Common myeloid progenitor, CD34-positive (primary cell): ENCODE data around the gene CACNG1.
"Not testable (repeated sequence)": the region's sequence is repeated elsewhere in the genome, so short reads cannot be mapped to it uniquely, and the experiment has no call there.

Experiments used
- CTCF ChIA-PET: fragments of 350-600 bp; sonication (Branson Sonifier 250); formaldehyde crosslinking; loops from one replicate; lab custom pipeline; 2021; ENCODE audit warnings: antibody characterized with exemption; lab: Charles Lee
- POLR2A ChIA-PET: fragments of 350-600 bp; sonication (Branson Sonifier 250); formaldehyde crosslinking; loops from one replicate; lab custom pipeline; 2021; ENCODE audit warnings: antibody characterized with exemption; lab: Charles Lee
- DNase-seq, 3 donors: peaks; one replicate each; pipeline versions ENCODE4 v3.0.0 to v3.0.0-alpha.2; 2013
- H3K27ac ChIP-seq, 2 experiments: 1 replicate in 1 of 2; 2 replicates in 1 of 2; pipeline ENCODE4 v1.7.0; 2013; ENCODE audit warnings: inconsistent platforms in 2 of 2, low read length in 2 of 2, mild to moderate bottlenecking in 2 of 2, low read depth in 1 of 2, moderate library complexity in 1 of 2; ENCODE audit not compliant: severe bottlenecking in 2 of 2, insufficient read depth in 1 of 2, poor library complexity in 1 of 2
- H3K27me3 ChIP-seq, 5 experiments: replicated peaks in 2 of 5; 1 replicate in 3 of 5; 2 replicates in 2 of 5; pipeline versions ENCODE4 v1.6.1 to v1.7.0; 2013; ENCODE audit warnings: low read length in 4 of 5, mild to moderate bottlenecking in 2 of 5, moderate library complexity in 2 of 5, inconsistent platforms in 1 of 5; ENCODE audit not compliant: insufficient read depth in 5 of 5, control insufficient read depth in 4 of 5
- H3K36me3 ChIP-seq, 4 experiments: 1 replicate in 2 of 4; 2 replicates in 2 of 4; pipeline versions ENCODE4 v1.6.1 to v1.7.0; 2013; ENCODE audit warnings: low read length in 3 of 4, control low read depth in 1 of 4, mild to moderate bottlenecking in 1 of 4; ENCODE audit not compliant: control insufficient read depth in 4 of 4, insufficient read depth in 4 of 4
- H3K4me1 ChIP-seq, 4 experiments: 1 replicate in 3 of 4; 2 replicates in 1 of 4; pipeline versions ENCODE4 v1.6.1 to v1.7.1; 2013; ENCODE audit warnings: low read length in 3 of 4, mild to moderate bottlenecking in 3 of 4, control low read depth in 1 of 4, inconsistent platforms in 1 of 4, moderate library complexity in 1 of 4; ENCODE audit not compliant: control insufficient read depth in 4 of 4, insufficient read depth in 4 of 4; ENCODE audit errors: control extremely low read depth in 1 of 4
- H3K4me3 ChIP-seq, 7 experiments: 1 replicate in 4 of 7; 2 replicates in 3 of 7; pipeline versions ENCODE4 v1.5.1 to v1.7.0; 2013; ENCODE audit warnings: mild to moderate bottlenecking in 7 of 7, low read length in 6 of 7, moderate library complexity in 6 of 7, inconsistent platforms in 2 of 7, low read depth in 2 of 7, control low read depth in 1 of 7; ENCODE audit not compliant: insufficient read depth in 4 of 7, control insufficient read depth in 1 of 7; ENCODE audit errors: extremely low read depth in 1 of 7
- H3K9me3 ChIP-seq, 5 experiments: 1 replicate in 4 of 5; 2 replicates in 1 of 5; pipeline versions ENCODE4 v1.6.1 to v1.7.1; 2013; ENCODE audit warnings: low read length in 4 of 5, mild to moderate bottlenecking in 2 of 5, inconsistent platforms in 1 of 5, low read depth in 1 of 5, moderate library complexity in 1 of 5; ENCODE audit not compliant: control insufficient read depth in 4 of 5, insufficient read depth in 2 of 5; ENCODE audit errors: control extremely low read depth in 1 of 5
- WGBS: methylation state at CpG from one replicate; pipeline ENCODE4 v1.1.5; 2013; ENCODE audit not compliant: insufficient coverage; 5-methylcytosine and 5-hydroxymethylcytosine counted together

CACNG1 gene

GRCh38 chr17:67104641-67105040 lies 60.3 kb downstream of the CACNG1 start:
- H3K9me3 ChIP-seq, H3K27ac ChIP-seq, H3K4me3 ChIP-seq, H3K4me1 ChIP-seq, H3K27me3 ChIP-seq, DNase-seq, POLR2A ChIA-PET, CTCF ChIA-PET: not testable (repeated sequence)
- H3K36me3 ChIP-seq, result peaks cover 22 to 59% (median 36%) of the 10 kb centered on the region in 4 experiments
- WGBS, result no CpG with 5 or more reads among the region's 7 CpGs

- no peak for DNase-seq
- H3K36me3 ChIP-seq, result peaks cover 20 to 60% (median 37%) of the 10 kb centered on the region in 4 experiments
These were observed 60.9 kb downstream of the CACNG1 start for GRCh38 chr17:67105213-67105612.

More at GRCh38 chr17:67105213-67105612, 60.9 kb downstream of the CACNG1 start:
- no peaks in the 10 kb centered on the region for H3K4me1 ChIP-seq
- no peak overlapping the region for H3K4me3 ChIP-seq
- no peaks in the 10 kb centered on the region for H3K9me3 ChIP-seq
- CTCF ChIA-PET, result no interaction called here
- no peaks in the 10 kb centered on the region for H3K27me3 ChIP-seq
- POLR2A ChIA-PET, result no interaction called here
- no peak overlapping the region for H3K27ac ChIP-seq
